Lower leg skin (tissue), 4 donors: ENCODE results near the gene CNTNAP5. TPM values are rescaled to one million over a fixed set of nuclear protein-coding genes. Genes with fewer than 3 reads are reported as not detected.

Source experiments
- DNase-seq, 2 donors: peaks; one replicate each; pipeline ENCODE4 v3.0.0-alpha.2; 2019; ENCODE audit warnings: low spot score in 2 of 2
- H3K4me3 ChIP-seq: fragments of 200-600 bp; sonication (generic); 2 replicates; pipeline ENCODE4 v1.5.1; 2017; ENCODE audit warnings: mild to moderate bottlenecking, low read depth; ENCODE audit not compliant: poor library complexity, severe bottlenecking
- CTCF ChIP-seq, 3 donors: fragments of 450-650 bp; IDR thresholded peaks; one replicate each; pipeline ENCODE4 v1.5.1; 2016; ENCODE audit warnings: antibody characterized with exemption in 3 of 3, mild to moderate bottlenecking in 3 of 3, moderate library complexity in 2 of 3
- POLR2A ChIP-seq, 2 donors: fragments of 450-650 bp; IDR thresholded peaks; one replicate each; pipeline ENCODE4 v1.6.1; 2016 to 2017; ENCODE audit warnings: antibody characterized with exemption in 2 of 2, mild to moderate bottlenecking in 1 of 2, moderate library complexity in 1 of 2
- WGBS, 2 donors: methylation state at CpG; one replicate each; pipeline ENCODE4 v1.1.5; 2018; 5-methylcytosine and 5-hydroxymethylcytosine counted together
- intact Hi-C: fragments of 100-400 bp; cut with DNase I; formaldehyde crosslinking; loops from one replicate; pipeline ENCODE4 v1.15.0; 2023; ENCODE audit warnings: low total_unique reads
- total RNA-seq, 4 donors: library from RNA; depleted of rRNA; stranded (reverse); fragments of >200 nt; gene quantifications; one replicate each; pipeline ENCODE4 v1.1.0, GENCODE V29; 2016

CNTNAP5 gene
- total RNA-seq, 4 donors from 2014 or later: not detected

- no peak overlapping the region for H3K4me3 ChIP-seq
- DNase-seq: no peak
- TF ChIP-seq POLR2A (IDR thresholded peaks at IDR 0.05): no peak
- no peak for TF ChIP-seq CTCF (IDR thresholded peaks at IDR 0.05)
- intact Hi-C loops: no loop called here
These were observed 585.1 kb downstream of the CNTNAP5 start for GRCh38 chr2:124610141-124610540.

- TF ChIP-seq POLR2A (IDR thresholded peaks at IDR 0.05) (no peak), CTCF (IDR thresholded peaks at IDR 0.05) (no peak)
- 88 to 97% methylated on average over 10 of the region's 10 CpGs for WGBS, 2 donors
- no peak for DNase-seq
- H3K4me3 ChIP-seq: no peak overlapping the region
- intact Hi-C loops: no loop called here
These were observed 585.8 kb downstream of the CNTNAP5 start for GRCh38 chr2:124610866-124611265.

- H3K4me3 ChIP-seq: no peak overlapping the region
- TF ChIP-seq POLR2A (IDR thresholded peaks at IDR 0.05) (no peak), CTCF (IDR thresholded peaks at IDR 0.05) (no peak)
- intact Hi-C loops: no loop called here
- no peak for DNase-seq
These were observed 598.5 kb downstream of the CNTNAP5 start for GRCh38 chr2:124623560-124623959.

GRCh38 chr2:124625561-124625960, 600.5 kb downstream of the CNTNAP5 start:
- no peak for DNase-seq
- intact Hi-C loops: no loop called here
- H3K4me3 ChIP-seq: no peak overlapping the region
- TF ChIP-seq POLR2A (IDR thresholded peaks at IDR 0.05): no peak
- no peak for TF ChIP-seq CTCF (IDR thresholded peaks at IDR 0.05)
- WGBS, 2 donors: 85 to 89% methylated on average over 5 of the region's 5 CpGs

GRCh38 chr2:124626993-124627392, 601.9 kb downstream of the CNTNAP5 start:
- H3K4me3 ChIP-seq: no peak overlapping the region
- DNase-seq: no peak
- WGBS, 2 donors: 77 to 92% methylated on average over 5 of the region's 5 CpGs
- intact Hi-C loops: no loop called here
- TF ChIP-seq POLR2A (IDR thresholded peaks at IDR 0.05) (no peak), CTCF (IDR thresholded peaks at IDR 0.05) (no peak)

GRCh38 chr2:124633812-124634211, 608.7 kb downstream of the CNTNAP5 start:
- intact Hi-C loops: no loop called here
- 69 to 81% methylated on average over 2 of the region's 2 CpGs for WGBS, 2 donors
- TF ChIP-seq POLR2A (IDR thresholded peaks at IDR 0.05) (no peak), CTCF (IDR thresholded peaks at IDR 0.05) (no peak)
- no peak for DNase-seq
- no peak overlapping the region for H3K4me3 ChIP-seq
